ENCODE results near the gene RAB3B.

The RAB3B gene

GRCh38 chr1:51956528-51957509 lies 33.7 kb downstream of the RAB3B start:
- DNase-seq (ENCODE audit: low read depth in 2 of 2): no peak

DNA sequence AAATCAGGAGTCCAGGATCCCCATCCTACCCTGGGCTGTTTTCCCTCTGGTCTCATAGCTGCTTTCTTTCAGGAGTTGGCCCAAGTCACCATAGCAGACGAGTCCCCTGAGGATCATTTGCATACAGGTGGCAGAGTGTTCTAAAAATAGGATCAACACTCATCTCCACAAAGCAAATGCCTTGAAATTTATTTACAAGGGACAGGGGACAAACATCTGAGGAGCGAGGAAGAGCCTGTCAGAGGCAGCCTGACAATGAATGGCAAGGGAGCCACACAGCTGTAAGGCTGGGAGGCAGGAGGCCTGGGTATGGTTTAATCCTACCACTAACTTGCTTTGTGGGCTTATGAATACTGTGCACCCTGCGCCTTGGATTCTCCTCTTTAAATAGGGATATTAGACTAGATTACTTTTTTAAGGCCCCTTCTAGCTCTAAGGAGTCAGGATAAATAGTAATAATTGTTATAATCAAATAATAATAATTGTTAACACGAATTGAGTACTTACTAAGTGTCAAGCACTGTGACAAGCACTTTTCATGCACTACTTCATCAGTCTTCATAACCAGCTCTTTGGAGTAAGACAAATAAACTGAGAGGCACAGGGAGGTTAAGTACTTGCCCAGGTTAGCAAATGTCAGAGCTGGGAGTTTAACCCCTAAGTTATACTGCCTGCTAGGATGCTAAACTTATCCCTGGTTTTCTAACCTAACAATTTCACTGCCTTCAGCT lies 34.5 kb downstream of the RAB3B start:
- no peak for DNase-seq (ENCODE audit: low read depth in 2 of 2)

DNA sequence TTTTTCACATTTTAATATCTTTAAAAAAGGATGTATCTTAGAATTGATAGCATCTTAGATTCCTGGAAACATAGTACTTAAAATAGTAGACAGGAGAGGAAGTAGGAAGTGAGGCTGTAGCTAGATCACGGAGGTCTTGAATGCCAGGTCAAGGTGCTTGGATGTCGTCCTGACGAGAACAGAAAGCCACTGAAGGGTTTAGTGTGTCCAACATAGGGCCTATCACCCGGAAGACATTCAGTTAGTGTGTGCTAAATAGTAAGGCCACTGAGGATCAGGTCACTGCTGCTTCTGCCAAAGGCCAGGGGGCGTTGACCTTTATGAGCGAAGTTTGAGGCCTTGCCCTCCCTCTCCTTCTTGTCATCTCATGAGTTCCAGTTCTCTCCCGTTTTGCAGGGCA lies 35.7 kb downstream of the RAB3B start:
- DNase-seq (ENCODE audit: low read depth in 2 of 2): no peak

- DNase-seq (ENCODE audit: low read depth in 2 of 2): no peak
These were observed 37.4 kb downstream of the RAB3B start for GRCh38 chr1:51953079-51953478.

DNA sequence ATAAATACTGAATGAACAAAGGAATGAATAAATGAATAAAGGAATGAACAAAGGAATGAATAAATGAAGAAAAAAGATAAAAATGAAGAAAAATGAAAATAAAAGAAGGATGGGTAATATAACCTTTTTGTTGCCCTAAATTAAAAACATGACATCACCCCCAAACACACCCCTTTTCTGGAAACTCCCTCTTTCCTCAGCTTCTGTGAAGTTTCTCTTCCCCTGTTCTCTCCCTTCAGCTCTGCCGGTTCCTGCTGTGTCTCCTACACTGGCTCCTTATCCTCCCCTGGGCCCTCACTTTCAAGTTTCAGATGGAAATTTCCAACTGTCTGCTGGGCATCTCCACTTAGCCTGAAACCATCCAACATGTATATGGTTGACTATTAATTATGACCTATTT lies 37.9 kb downstream of the RAB3B start:
- DNase-seq (ENCODE audit: low read depth in 2 of 2): no peak

- DNase-seq (ENCODE audit: low read depth in 2 of 2): no peak
These were observed 39.8 kb downstream of the RAB3B start for GRCh38 chr1:51950701-51951100.

DNA sequence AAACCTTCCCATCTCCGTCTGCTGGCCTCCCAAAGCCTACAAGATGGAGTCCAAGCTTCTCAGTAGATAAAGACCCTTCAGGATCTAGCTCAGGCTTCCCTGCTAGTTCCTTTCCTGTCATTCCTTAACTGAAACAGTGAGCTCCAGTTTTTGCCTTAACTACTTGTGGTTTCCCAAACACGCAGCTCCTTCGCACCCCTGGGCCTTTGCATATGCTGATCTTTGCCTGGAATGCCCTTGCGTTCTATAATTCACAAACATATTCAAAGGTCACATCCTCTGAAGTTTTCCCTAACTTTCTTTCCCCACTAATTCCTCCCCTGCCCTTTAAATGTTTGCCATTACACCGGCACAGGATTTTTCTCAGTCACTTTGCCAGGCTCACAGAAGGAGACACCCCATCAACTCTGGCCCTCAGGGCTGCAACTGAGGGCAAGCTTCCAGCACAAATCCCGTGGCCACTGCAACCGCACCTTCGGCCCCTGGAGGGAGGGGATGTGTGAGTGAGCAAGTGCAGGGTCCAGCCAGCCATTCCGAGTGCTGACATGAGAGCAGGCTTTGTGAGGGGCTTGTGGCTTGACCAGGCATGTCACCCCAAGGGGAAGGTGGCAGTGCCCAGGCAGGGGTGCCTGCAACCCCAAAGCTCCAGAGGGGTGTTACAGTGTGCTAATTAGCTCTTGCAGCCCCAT lies 41.3 kb downstream of the RAB3B start:
- DNase-seq (ENCODE audit: low read depth in 2 of 2): no peak

DNA sequence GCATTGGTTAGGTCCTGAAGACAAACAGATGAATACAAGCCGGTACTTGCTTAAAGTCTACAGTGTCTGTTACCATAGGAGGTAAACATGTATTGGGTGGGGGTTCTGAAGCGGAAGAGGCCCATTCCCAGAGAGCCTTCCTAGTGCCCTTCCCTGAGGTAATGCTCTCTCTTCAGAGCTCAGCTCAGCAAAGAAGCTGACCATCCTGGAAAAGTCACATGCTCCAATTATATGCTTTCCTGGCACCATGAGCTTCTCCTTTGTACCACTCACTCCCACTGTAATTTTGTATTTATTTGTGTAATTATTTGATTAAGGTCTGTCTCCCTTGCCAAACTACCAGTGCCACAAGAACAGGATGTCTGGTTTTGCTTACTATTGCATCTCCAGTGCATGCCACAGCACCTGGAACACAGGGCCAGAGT lies 42.0 kb downstream of the RAB3B start:
- no peak for DNase-seq (ENCODE audit: low read depth in 2 of 2)

GRCh38 chr1:51946300-51946699 lies 44.2 kb downstream of the RAB3B start:
- no peak for DNase-seq (ENCODE audit: low read depth in 2 of 2)

DNA sequence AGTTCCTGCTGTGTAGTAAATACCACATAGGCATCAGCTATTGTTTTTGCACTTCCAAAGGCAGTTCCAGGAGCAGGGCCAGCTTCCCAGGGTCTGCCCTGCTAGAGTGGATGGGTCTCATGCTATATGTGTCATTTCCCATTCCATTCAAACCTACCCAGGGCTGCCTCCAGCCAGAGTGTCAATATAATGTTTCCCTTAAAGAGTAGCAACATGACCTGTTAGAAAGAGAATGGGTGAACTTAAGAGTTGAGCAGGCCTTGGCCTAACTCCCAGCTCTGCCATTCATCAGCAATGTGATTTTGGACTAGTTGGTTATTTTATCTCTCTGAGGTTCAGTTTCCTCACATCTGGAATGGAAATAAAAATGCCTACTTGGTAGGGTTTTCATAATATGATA lies 44.9 kb downstream of the RAB3B start:
- DNase-seq (ENCODE audit: low read depth in 2 of 2): no peak

- DNase-seq (ENCODE audit: low read depth in 2 of 2): no peak
These were observed 48.2 kb downstream of the RAB3B start for GRCh38 chr1:51942281-51942680.

GRCh38 chr1:51941528-51941927 lies 49.0 kb downstream of the RAB3B start:
- DNase-seq (ENCODE audit: low read depth in 2 of 2): no peak

- DNase-seq (ENCODE audit: low read depth in 2 of 2): no peak
These were observed 53.4 kb downstream of the RAB3B start for GRCh38 chr1:51937112-51937511.

GRCh38 chr1:51936531-51936930 lies 54.0 kb downstream of the RAB3B start:
- DNase-seq (ENCODE audit: low read depth in 2 of 2): no peak

DNA sequence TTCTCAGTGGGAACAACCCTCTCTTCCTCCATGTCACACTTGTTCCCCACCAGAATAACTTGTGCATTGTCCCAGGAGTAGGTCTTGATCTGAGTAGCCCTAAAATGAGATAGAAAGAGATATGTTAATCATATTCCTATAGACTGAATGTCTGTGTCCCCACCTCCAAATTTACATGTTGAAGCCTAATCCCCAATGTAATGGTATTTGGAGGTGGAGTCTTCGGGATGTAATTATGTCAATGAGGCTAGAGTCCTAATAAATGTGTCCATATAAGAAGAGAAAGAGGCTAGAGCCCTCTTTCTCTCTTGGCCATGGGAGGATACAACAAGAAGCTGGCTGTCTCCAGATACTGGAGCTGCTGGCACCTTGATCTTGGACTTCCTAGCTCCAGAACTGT lies 57.2 kb downstream of the RAB3B start:
- DNase-seq (ENCODE audit: low read depth in 2 of 2): no peak

- DNase-seq (ENCODE audit: low read depth in 2 of 2): no peak
These were observed 60.2 kb downstream of the RAB3B start for GRCh38 chr1:51930329-51930728.

GRCh38 chr1:51928896-51929295 lies 61.6 kb downstream of the RAB3B start:
- no peak for DNase-seq (ENCODE audit: low read depth in 2 of 2)

DNA sequence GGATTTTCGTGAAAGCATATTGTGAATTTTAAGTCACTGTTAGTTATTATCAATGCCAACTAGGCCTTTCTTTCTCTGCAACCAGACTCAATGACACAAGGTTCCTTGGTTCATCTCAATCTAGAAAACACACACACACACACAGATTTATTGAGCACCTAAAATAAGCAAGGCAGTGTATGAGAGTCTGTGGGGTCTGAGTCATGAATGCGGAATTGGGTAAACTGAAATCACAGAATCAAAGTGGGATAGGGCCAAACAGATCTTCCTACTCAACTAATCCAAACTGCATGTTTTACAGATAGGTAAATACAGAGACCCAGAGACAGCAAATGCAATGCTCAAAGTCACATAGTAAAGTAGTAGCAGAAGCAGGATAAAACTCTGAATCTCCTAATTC lies 63.5 kb downstream of the RAB3B start:
- DNase-seq (ENCODE audit: low read depth in 2 of 2): no peak

GRCh38 chr1:51926171-51926812 lies 64.2 kb downstream of the RAB3B start:
- no peak for DNase-seq (ENCODE audit: low read depth in 2 of 2)

DNA sequence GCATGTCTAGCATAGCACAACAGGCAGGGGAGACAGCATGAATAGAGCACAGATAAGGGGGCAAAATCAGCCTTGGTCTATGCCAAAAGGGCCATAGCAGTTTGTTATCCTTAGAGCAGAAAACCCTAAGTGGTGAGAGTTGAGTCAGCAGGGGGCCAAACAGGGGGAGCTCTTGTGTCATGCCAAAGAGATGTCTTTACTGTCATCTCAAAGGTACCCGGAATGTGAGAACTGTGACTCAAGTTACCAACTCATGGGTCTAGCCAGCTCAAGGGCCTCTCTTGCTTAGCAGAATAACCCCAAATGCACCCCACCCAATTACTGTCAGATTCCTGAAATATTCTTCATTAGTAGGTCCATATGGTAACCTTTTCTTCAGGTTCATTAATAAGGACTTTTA lies 66.0 kb downstream of the RAB3B start:
- DNase-seq (ENCODE audit: low read depth in 2 of 2): no peak

GRCh38 chr1:51922040-51922439 lies 68.5 kb downstream of the RAB3B start:
- DNase-seq (ENCODE audit: low read depth in 2 of 2): no peak

DNA sequence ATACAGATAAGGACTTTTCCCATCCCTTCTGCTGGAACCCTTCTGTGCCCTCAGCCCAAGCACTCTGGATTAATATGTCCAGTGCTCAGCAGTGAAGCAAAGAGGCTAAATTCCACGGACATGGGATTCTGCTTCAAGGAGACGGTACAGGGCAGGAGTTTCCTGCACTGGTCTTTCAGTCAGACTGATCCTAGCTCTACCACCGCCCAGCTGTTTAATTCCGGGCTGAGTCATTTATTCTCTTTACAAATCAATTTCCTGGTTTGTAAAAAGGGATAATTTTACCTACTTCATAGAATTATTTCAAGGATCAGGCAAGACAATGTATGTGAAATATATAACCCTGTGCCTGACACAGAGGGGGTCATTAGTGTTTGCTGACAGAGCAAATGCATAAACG lies 70.4 kb downstream of the RAB3B start:
- no peak for DNase-seq (ENCODE audit: low read depth in 2 of 2)

All from stimulated activated CD8-positive, alpha-beta memory T cell treated with anti-CD3 and anti-CD28 coated beads, Interleukin-7, amount 100 ng/mL, for 4 hours (primary cell).